ENCODE results near the gene TRIP13. TPM values are rescaled to one million over a fixed set of nuclear protein-coding genes. Genes with fewer than 3 reads are reported as not detected.

Gene TRIP13
- total and polyA plus RNA-seq, 2 of the 13 experiments (the other 11 are each of a cell fraction or from before 2014, with no cell fraction given) = 13.5 to 33.0 TPM

DNA sequence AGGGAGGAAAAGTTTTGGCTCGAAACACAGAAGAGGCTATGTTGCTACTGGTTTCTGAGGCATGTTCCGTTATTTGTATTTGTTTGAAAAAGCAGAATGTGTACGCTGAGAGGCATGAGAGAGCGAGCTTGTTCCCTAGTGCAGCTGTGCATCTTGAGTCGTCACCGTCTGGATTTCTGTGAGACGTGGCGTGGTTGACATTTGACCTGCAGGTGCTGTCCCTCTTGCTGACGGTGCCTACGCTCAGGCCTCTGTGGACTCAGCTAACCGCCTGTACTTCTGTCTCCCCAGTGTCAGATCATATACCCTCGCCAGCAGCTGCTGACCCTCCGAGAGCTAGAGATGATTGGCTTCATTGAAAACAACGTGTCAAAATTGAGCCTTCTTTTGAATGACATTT is 21.5 kb downstream of the TRIP13 start:
- no peak overlapping the region for H3K4me3 ChIP-seq (replicated peaks in 1 of 3; ENCODE audit: insufficient read depth in 1 of 3, low read depth in 2 of 3, low read length in 3 of 3)
- 97% methylated on average over 14 of the region's 14 CpGs for WGBS (ENCODE audit: low lambda C conversion rate)
- ChIA-PET CTCF (ENCODE audit: low intra/inter-chr PET ratio, low total read pairs) (no interaction called here), POLR2A (no interaction called here)
- in situ Hi-C loops (cut with HindIII; ENCODE audit: extremely low pct_ligation_motif_present, low pct_unique_long_range_greater_than_20kb) = no loop called here
- no TSS peak for BruUV-seq (replicated peaks)
- H3K27me3 ChIP-seq (ENCODE audit: control insufficient read depth in 1 of 2, insufficient read depth in 2 of 2, low read length in 2 of 2) = no peaks in the 10 kb centered on the region
- DNase-seq (ENCODE audit: low spot score) (no peak), ATAC-seq (no peak), FAIRE-seq (no peak)
- H2AFZ ChIP-seq (ENCODE audit: low read length) = no peak overlapping the region
- H3K9me3 ChIP-seq (ENCODE audit: low read length) = no peaks in the 10 kb centered on the region
- H3K4me2 ChIP-seq (ENCODE audit: low read depth, low read length) = no peak overlapping the region
- H3K36me3 ChIP-seq (replicated peaks in 1 of 2; ENCODE audit: control insufficient read depth in 1 of 2, insufficient read depth in 2 of 2, low read length in 2 of 2) = peaks cover 14 to 68% of the 10 kb centered on the region in 2 experiments
- no peak overlapping the region for H3K27ac ChIP-seq (ENCODE audit: extremely low read length, insufficient read depth, low read length)
- H4K20me1 ChIP-seq (ENCODE audit: insufficient read depth, low read length) = 0 out of 2 replicates have a peak, but pooled peaks cover under 1% of the 10 kb centered on the region
- no peak overlapping the region for H3K9ac ChIP-seq (ENCODE audit: insufficient read depth, low read depth, low read length)
- no peaks in the 10 kb centered on the region for H3K79me2 ChIP-seq (ENCODE audit: insufficient read depth, low read length)
- intact Hi-C loops (cut with micrococcal nuclease; ENCODE audit: unreplicated experiment) = no loop called here
- peaks cover 9% of the 10 kb centered on the region for H3K4me1 ChIP-seq (ENCODE audit: insufficient read depth, low read length)
- TF ChIP-seq, protein P1, sequence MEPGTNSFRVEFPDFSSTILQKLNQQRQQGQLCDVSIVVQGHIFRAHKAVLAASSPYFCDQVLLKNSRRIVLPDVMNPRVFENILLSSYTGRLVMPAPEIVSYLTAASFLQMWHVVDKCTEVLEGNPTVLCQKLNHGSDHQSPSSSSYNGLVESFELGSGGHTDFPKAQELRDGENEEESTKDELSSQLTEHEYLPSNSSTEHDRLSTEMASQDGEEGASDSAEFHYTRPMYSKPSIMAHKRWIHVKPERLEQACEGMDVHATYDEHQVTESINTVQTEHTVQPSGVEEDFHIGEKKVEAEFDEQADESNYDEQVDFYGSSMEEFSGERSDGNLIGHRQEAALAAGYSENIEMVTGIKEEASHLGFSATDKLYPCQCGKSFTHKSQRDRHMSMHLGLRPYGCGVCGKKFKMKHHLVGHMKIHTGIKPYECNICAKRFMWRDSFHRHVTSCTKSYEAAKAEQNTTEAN (CRISPR knock-in tag; conservative IDR thresholded peaks at IDR 0.05) = no peak
- TF ChIP-seq AKAP8 (CRISPR knock-in tag; IDR thresholded peaks at IDR 0.05) = no peak
- TF ChIP-seq ZZZ3 (CRISPR knock-in tag; IDR thresholded peaks at IDR 0.05; ENCODE audit: borderline replicate concordance) = no peak
- no peak for TF ChIP-seq ZNF577 (CRISPR knock-in tag; IDR thresholded peaks at IDR 0.05; ENCODE audit: borderline replicate concordance, low read depth)
- TF ChIP-seq REPIN1 (CRISPR knock-in tag; IDR thresholded peaks at IDR 0.05; ENCODE audit: borderline replicate concordance, low read depth) = no peak
- TF ChIP-seq MEIS1 (CRISPR knock-in tag; IDR thresholded peaks at IDR 0.05; ENCODE audit: borderline replicate concordance) = no peak
- TF ChIP-seq, protein P2, sequence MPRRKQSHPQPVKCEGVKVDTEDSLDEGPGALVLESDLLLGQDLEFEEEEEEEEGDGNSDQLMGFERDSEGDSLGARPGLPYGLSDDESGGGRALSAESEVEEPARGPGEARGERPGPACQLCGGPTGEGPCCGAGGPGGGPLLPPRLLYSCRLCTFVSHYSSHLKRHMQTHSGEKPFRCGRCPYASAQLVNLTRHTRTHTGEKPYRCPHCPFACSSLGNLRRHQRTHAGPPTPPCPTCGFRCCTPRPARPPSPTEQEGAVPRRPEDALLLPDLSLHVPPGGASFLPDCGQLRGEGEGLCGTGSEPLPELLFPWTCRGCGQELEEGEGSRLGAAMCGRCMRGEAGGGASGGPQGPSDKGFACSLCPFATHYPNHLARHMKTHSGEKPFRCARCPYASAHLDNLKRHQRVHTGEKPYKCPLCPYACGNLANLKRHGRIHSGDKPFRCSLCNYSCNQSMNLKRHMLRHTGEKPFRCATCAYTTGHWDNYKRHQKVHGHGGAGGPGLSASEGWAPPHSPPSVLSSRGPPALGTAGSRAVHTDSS (CRISPR knock-in tag; conservative IDR thresholded peaks at IDR 0.05) = no peak
- no peak for TF ChIP-seq ZNF780A (CRISPR knock-in tag; IDR thresholded peaks at IDR 0.05)
- no peak for TF ChIP-seq HNF4G (IDR thresholded peaks at IDR 0.05; ENCODE audit: borderline replicate concordance, low read depth, low read length)
- no peak for TF ChIP-seq HNF4G (CRISPR knock-in tag; IDR thresholded peaks at IDR 0.05; ENCODE audit: borderline replicate concordance, low read depth)
- TF ChIP-seq REXO4 (CRISPR knock-in tag; IDR thresholded peaks at IDR 0.05; ENCODE audit: borderline replicate concordance) = no peak
- TF ChIP-seq SP5 (CRISPR knock-in tag; IDR thresholded peaks at IDR 0.05; ENCODE audit: borderline replicate concordance, low read depth) = no peak
- no peak for TF ChIP-seq TBX2 (CRISPR knock-in tag; IDR thresholded peaks at IDR 0.05; ENCODE audit: borderline replicate concordance)
- TF ChIP-seq, protein P3, sequence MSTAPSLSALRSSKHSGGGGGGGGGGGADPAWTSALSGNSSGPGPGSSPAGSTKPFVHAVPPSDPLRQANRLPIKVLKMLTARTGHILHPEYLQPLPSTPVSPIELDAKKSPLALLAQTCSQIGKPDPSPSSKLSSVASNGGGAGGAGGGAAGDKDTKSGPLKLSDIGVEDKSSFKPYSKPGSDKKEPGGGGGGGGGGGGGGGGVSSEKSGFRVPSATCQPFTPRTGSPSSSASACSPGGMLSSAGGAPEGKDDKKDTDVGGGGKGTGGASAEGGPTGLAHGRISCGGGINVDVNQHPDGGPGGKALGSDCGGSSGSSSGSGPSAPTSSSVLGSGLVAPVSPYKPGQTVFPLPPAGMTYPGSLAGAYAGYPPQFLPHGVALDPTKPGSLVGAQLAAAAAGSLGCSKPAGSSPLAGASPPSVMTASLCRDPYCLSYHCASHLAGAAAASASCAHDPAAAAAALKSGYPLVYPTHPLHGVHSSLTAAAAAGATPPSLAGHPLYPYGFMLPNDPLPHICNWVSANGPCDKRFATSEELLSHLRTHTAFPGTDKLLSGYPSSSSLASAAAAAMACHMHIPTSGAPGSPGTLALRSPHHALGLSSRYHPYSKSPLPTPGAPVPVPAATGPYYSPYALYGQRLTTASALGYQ (CRISPR knock-in tag; IDR thresholded peaks at IDR 0.05) = no peak

Measured in HepG2 (cell line).